HepG2 (cell line): ENCODE measurements around the gene C20orf204. TPM values are rescaled to one million over a fixed set of nuclear protein-coding genes. Genes with fewer than 3 reads are reported as not detected.

Source experiments
- GFI1 ChIP-seq: sonication (generic); formaldehyde crosslinking; IDR thresholded peaks from 2 replicates; pipeline ENCODE4 v1.5.0; 2020; ENCODE audit warnings: missing genetic modification reagents, mild to moderate bottlenecking, borderline replicate concordance
- KLF11 ChIP-seq: IDR thresholded peaks from 2 replicates; pipeline ENCODE4 v1.6.1; 2016; ENCODE audit warnings: missing compliant biosample characterization
- MEIS2 ChIP-seq: sonication (generic); formaldehyde crosslinking; IDR thresholded peaks from 2 replicates; pipeline ENCODE4 v1.9.0; 2021; ENCODE audit warnings: mild to moderate bottlenecking, missing genetic modification reagents
- MIXL1 ChIP-seq: IDR thresholded peaks from 2 replicates; pipeline ENCODE4 v1.6.1; 2016
- NR2F2 ChIP-seq: IDR thresholded peaks from 2 replicates; pipeline ENCODE4 v1.6.1; 2012; ENCODE audit warnings: low read depth, inconsistent platforms, borderline replicate concordance
- PAX8 ChIP-seq: sonication (generic); formaldehyde crosslinking; IDR thresholded peaks from 2 replicates; pipeline ENCODE4 v1.8.0; 2022; ENCODE audit warnings: mild to moderate bottlenecking, missing genetic modification reagents, borderline replicate concordance
- ZFP62 ChIP-seq: sonication (generic); formaldehyde crosslinking; IDR thresholded peaks from 2 replicates; pipeline ENCODE4 v1.4.0; 2020; ENCODE audit warnings: missing genetic modification reagents
- ZNF30 ChIP-seq: sonication (generic); formaldehyde crosslinking; IDR thresholded peaks from 2 replicates; pipeline ENCODE4 v1.5.0; 2020; ENCODE audit warnings: mild to moderate bottlenecking, missing genetic modification reagents
- ZNF616 ChIP-seq: sonication (generic); formaldehyde crosslinking; IDR thresholded peaks from 2 replicates; pipeline ENCODE4 v1.5.0; 2020; ENCODE audit warnings: low read depth, mild to moderate bottlenecking, missing genetic modification reagents
- ZNF772 ChIP-seq: sonication (generic); formaldehyde crosslinking; IDR thresholded peaks from 2 replicates; pipeline ENCODE4 v1.5.0; 2020; ENCODE audit warnings: mild to moderate bottlenecking, missing genetic modification reagents
- polyA plus RNA-seq, 8 experiments: library from polyadenylated mRNA; depleted of rRNA in 3 of 8; stranded (reverse) in 7 of 8; unstranded in 1 of 8; fragments of >200 nt; fragmentation: Illumina TruSeq in 4 of 8; extraction: Trizol in 4 of 8; gene quantifications; 2 replicates each; pipeline versions ENCODE4 v1.2.1 to v1.2.3, GENCODE V29; 2011 to 2016; ENCODE audit warnings: low read depth in 4 of 8, missing spikeins in 1 of 8, mixed read lengths in 1 of 8; ENCODE audit not compliant: insufficient read depth in 1 of 8
- total RNA-seq, 5 experiments: library from RNA; depleted of rRNA; stranded (reverse); fragments of >200 nt; fragmentation: Illumina TruSeq; extraction: Trizol; gene quantifications; 2 replicates each; pipeline ENCODE4 v1.2.3, GENCODE V29; 2016; ENCODE audit warnings: low read depth in 1 of 5
- TF ChIP-seq, protein P1 (sequence below), 2 experiments: IDR thresholded peaks; 2 replicates each; pipeline ENCODE4 v1.6.1; 2011 to 2012; ENCODE audit warnings: low read length in 2 of 2, borderline replicate concordance in 1 of 2, low read depth in 1 of 2, mild to moderate bottlenecking in 1 of 2, moderate library complexity in 1 of 2
- TF ChIP-seq, protein P2 (sequence below): sonication (generic); formaldehyde crosslinking; IDR thresholded peaks from 2 replicates; pipeline ENCODE4 v1.4.0; 2020; ENCODE audit warnings: missing genetic modification reagents
- TF ChIP-seq, protein P3 (sequence below): sonication (generic); formaldehyde crosslinking; IDR thresholded peaks from 2 replicates; pipeline ENCODE4 v1.5.1; 2020; ENCODE audit warnings: mild to moderate bottlenecking, missing genetic modification reagents, borderline replicate concordance

C20orf204 gene
- total and polyA plus RNA-seq, 2 of the 13 experiments (the other 11 are each of a cell fraction or from before 2014, with no cell fraction given), result 22.1 to 80.0 TPM

DNA sequence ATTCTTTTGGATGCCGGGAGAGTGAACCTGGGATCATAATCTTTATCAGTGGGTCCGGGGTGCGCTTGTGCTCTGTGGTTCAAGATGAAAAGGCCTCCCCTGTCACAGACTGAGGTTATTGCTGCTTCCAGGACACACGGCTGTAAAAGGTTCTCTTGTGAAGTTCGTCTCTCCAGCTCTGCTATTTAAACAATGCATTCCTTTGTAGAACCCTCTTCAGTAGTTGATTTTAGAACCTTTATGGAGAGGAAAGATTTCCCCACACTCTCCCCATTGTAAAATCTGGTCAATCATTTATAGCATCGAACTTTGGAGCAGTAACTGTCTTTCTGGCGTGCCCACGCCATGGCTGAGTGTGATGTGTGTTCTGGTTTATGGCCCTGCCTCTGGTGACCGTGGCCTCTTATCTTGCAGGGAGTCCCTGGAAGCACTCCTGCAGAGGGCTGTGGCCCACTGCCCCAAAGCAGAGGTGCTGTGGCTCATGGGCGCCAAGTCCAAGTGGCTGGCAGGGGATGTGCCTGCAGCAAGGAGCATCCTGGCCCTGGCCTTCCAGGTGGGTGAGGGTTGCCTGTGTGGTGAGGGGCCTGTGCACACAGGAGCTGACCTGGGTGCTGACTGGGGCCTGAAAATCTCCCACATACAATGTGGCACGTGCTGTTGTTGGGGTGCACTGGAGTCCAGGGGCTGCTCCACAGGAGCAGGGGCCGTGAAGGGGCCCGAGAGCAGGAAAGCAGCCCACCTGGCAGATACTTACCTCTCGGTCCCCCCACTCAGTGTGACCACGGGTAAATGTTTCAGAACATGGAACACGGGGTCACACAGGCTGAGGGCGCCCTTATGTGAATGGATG lies 11.6 kb upstream of the C20orf204 start (continued):
- TF ChIP-seq, protein P1, sequence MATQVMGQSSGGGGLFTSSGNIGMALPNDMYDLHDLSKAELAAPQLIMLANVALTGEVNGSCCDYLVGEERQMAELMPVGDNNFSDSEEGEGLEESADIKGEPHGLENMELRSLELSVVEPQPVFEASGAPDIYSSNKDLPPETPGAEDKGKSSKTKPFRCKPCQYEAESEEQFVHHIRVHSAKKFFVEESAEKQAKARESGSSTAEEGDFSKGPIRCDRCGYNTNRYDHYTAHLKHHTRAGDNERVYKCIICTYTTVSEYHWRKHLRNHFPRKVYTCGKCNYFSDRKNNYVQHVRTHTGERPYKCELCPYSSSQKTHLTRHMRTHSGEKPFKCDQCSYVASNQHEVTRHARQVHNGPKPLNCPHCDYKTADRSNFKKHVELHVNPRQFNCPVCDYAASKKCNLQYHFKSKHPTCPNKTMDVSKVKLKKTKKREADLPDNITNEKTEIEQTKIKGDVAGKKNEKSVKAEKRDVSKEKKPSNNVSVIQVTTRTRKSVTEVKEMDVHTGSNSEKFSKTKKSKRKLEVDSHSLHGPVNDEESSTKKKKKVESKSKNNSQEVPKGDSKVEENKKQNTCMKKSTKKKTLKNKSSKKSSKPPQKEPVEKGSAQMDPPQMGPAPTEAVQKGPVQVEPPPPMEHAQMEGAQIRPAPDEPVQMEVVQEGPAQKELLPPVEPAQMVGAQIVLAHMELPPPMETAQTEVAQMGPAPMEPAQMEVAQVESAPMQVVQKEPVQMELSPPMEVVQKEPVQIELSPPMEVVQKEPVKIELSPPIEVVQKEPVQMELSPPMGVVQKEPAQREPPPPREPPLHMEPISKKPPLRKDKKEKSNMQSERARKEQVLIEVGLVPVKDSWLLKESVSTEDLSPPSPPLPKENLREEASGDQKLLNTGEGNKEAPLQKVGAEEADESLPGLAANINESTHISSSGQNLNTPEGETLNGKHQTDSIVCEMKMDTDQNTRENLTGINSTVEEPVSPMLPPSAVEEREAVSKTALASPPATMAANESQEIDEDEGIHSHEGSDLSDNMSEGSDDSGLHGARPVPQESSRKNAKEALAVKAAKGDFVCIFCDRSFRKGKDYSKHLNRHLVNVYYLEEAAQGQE (IDR thresholded peaks at IDR 0.05; ENCODE audit: borderline replicate concordance in 1 of 2, low read depth in 1 of 2, low read length in 2 of 2), result peak; percentile 64 to 89
- TF ChIP-seq, protein P2, sequence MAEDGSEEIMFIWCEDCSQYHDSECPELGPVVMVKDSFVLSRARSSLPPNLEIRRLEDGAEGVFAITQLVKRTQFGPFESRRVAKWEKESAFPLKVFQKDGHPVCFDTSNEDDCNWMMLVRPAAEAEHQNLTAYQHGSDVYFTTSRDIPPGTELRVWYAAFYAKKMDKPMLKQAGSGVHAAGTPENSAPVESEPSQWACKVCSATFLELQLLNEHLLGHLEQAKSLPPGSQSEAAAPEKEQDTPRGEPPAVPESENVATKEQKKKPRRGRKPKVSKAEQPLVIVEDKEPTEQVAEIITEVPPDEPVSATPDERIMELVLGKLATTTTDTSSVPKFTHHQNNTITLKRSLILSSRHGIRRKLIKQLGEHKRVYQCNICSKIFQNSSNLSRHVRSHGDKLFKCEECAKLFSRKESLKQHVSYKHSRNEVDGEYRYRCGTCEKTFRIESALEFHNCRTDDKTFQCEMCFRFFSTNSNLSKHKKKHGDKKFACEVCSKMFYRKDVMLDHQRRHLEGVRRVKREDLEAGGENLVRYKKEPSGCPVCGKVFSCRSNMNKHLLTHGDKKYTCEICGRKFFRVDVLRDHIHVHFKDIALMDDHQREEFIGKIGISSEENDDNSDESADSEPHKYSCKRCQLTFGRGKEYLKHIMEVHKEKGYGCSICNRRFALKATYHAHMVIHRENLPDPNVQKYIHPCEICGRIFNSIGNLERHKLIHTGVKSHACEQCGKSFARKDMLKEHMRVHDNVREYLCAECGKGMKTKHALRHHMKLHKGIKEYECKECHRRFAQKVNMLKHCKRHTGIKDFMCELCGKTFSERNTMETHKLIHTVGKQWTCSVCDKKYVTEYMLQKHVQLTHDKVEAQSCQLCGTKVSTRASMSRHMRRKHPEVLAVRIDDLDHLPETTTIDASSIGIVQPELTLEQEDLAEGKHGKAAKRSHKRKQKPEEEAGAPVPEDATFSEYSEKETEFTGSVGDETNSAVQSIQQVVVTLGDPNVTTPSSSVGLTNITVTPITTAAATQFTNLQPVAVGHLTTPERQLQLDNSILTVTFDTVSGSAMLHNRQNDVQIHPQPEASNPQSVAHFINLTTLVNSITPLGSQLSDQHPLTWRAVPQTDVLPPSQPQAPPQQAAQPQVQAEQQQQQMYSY, result 0 out of 2 replicates have a peak, but pooled peaks have one; percentile 33
- peak; percentile 42; the same call in 1 of the 2 replicates for TF ChIP-seq MEIS2 (CRISPR knock-in tag)
- TF ChIP-seq ZNF30, result no peak
- TF ChIP-seq PAX8 (CRISPR knock-in tag), result 0 out of 2 replicates have a peak, but pooled peaks have one; percentile 56
- no peak for TF ChIP-seq KLF11
- peak; percentile 94 for TF ChIP-seq GFI1 (CRISPR knock-in tag)
- TF ChIP-seq MIXL1, result peak; percentile 71
- no peak for TF ChIP-seq ZNF616
- TF ChIP-seq, protein P3, sequence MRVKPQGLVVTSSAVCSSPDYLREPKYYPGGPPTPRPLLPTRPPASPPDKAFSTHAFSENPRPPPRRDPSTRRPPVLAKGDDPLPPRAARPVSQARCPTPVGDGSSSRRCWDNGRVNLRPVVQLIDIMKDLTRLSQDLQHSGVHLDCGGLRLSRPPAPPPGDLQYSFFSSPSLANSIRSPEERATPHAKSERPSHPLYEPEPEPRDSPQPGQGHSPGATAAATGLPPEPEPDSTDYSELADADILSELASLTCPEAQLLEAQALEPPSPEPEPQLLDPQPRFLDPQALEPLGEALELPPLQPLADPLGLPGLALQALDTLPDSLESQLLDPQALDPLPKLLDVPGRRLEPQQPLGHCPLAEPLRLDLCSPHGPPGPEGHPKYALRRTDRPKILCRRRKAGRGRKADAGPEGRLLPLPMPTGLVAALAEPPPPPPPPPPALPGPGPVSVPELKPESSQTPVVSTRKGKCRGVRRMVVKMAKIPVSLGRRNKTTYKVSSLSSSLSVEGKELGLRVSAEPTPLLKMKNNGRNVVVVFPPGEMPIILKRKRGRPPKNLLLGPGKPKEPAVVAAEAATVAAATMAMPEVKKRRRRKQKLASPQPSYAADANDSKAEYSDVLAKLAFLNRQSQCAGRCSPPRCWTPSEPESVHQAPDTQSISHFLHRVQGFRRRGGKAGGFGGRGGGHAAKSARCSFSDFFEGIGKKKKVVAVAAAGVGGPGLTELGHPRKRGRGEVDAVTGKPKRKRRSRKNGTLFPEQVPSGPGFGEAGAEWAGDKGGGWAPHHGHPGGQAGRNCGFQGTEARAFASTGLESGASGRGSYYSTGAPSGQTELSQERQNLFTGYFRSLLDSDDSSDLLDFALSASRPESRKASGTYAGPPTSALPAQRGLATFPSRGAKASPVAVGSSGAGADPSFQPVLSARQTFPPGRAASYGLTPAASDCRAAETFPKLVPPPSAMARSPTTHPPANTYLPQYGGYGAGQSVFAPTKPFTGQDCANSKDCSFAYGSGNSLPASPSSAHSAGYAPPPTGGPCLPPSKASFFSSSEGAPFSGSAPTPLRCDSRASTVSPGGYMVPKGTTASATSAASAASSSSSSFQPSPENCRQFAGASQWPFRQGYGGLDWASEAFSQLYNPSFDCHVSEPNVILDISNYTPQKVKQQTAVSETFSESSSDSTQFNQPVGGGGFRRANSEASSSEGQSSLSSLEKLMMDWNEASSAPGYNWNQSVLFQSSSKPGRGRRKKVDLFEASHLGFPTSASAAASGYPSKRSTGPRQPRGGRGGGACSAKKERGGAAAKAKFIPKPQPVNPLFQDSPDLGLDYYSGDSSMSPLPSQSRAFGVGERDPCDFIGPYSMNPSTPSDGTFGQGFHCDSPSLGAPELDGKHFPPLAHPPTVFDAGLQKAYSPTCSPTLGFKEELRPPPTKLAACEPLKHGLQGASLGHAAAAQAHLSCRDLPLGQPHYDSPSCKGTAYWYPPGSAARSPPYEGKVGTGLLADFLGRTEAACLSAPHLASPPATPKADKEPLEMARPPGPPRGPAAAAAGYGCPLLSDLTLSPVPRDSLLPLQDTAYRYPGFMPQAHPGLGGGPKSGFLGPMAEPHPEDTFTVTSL (CRISPR knock-in tag), result 0 out of 2 replicates have a peak, but pooled peaks have one; percentile 51
- peak; percentile 92 for TF ChIP-seq ZNF772 (CRISPR knock-in tag)
- 0 out of 2 replicates have a peak, but pooled peaks have one; percentile 73 for TF ChIP-seq NR2F2
- TF ChIP-seq ZFP62, result no peak
